ENCODE data around the gene DLX5.

DLX5 gene

GRCh38 chr7:96989859-96990317 lies 34.7 kb downstream of the DLX5 start:
- DNase-seq, result no peak

GRCh38 chr7:96989241-96989858 lies 35.3 kb downstream of the DLX5 start:
- no peak for DNase-seq

- DNase-seq, result no peak
These were observed 36.9 kb downstream of the DLX5 start for GRCh38 chr7:96987719-96988118.

DNA sequence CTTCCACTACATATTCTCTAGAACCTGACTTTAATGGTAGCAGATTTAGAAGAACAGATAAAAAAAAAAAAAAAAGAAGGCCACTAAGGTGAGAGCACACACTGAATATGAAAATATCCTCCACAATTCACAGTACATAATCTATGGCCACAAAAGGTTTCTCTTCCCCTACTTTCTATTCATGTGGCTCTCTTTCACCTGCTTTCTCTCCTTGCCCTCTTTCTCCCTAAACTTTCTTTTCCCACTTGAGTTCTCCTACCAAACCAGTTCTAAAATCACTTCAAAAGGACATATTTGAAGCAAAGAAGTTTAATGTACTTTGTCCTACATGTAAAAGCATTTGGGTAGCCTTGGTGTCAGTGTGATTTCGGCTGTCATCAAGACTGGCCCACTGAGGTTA lies 37.7 kb downstream of the DLX5 start:
- DNase-seq, result no peak

- no peak for DNase-seq
These were observed 38.6 kb downstream of the DLX5 start for GRCh38 chr7:96985992-96986391.

GRCh38 chr7:96982586-96982985 lies 42.0 kb downstream of the DLX5 start:
- DNase-seq, result no peak

GRCh38 chr7:96979551-96980276 lies 44.9 kb downstream of the DLX5 start:
- no peak for DNase-seq

GRCh38 chr7:96977445-96977844 lies 47.2 kb downstream of the DLX5 start:
- no peak for DNase-seq

GRCh38 chr7:96976106-96976505 lies 48.5 kb downstream of the DLX5 start:
- no peak for DNase-seq

- DNase-seq, result no peak
These were observed 50.6 kb downstream of the DLX5 start for GRCh38 chr7:96973986-96974385.

GRCh38 chr7:96970739-96971138 lies 53.9 kb downstream of the DLX5 start:
- DNase-seq, result no peak
